Lower leg skin (tissue), 3 donors: ENCODE results near the gene POTEE.
"Not testable (repeated sequence)": the region's sequence is repeated elsewhere in the genome, so short reads cannot be mapped to it uniquely, and the experiment has no call there.

Experiments
- CTCF ChIP-seq, 3 donors: fragments of 450-650 bp; IDR thresholded peaks; one replicate each; pipeline ENCODE4 v1.5.1; 2016; ENCODE audit warnings: antibody characterized with exemption in 3 of 3, mild to moderate bottlenecking in 3 of 3, moderate library complexity in 2 of 3
- POLR2A ChIP-seq, 2 donors: fragments of 450-650 bp; IDR thresholded peaks; one replicate each; pipeline ENCODE4 v1.6.1; 2016 to 2017; ENCODE audit warnings: antibody characterized with exemption in 2 of 2, mild to moderate bottlenecking in 1 of 2, moderate library complexity in 1 of 2

- not testable (repeated sequence) for TF ChIP-seq CTCF, POLR2A (IDR thresholded peaks at IDR 0.05)
Observed at GRCh38 chr2:131210434-131211211, 1.3 kb downstream of the POTEE start.
